HepG2 (cell line): ENCODE measurements around the gene WWP2. TPM values are rescaled to one million over a fixed set of nuclear protein-coding genes. Genes with fewer than 3 reads are reported as not detected.
A peak's percentile ranks its signal among the peaks of the same experiment; 100 is the strongest.

Experiments used
- BCLAF1 ChIP-seq: fragments of 450-650 bp; IDR thresholded peaks from 2 replicates; pipeline ENCODE4 v1.6.1; 2017; ENCODE audit warnings: mild to moderate bottlenecking
- E2F1 ChIP-seq: sonication (generic); formaldehyde crosslinking; IDR thresholded peaks from 2 replicates; pipeline ENCODE4 v1.5.0; 2020; ENCODE audit warnings: missing genetic modification reagents
- GABPA ChIP-seq, 2 experiments: IDR thresholded peaks; 2 replicates each; pipeline ENCODE4 v1.6.1; 2011 to 2016; ENCODE audit warnings: low read depth in 2 of 2, low read length in 1 of 2, missing biosample characterization in 1 of 2, missing genetic modification characterization in 1 of 2
- HDAC1 ChIP-seq: sonication (generic); formaldehyde crosslinking; IDR thresholded peaks from 2 replicates; pipeline ENCODE4 v1.5.1; 2020; ENCODE audit warnings: mild to moderate bottlenecking, missing genetic modification reagents
- JUND ChIP-seq: sonication (generic); formaldehyde crosslinking; IDR thresholded peaks from 2 replicates; pipeline ENCODE4 v1.8.0; 2022; ENCODE audit warnings: mild to moderate bottlenecking, missing genetic modification reagents
- MTA3 ChIP-seq: sonication (generic); formaldehyde crosslinking; IDR thresholded peaks from 2 replicates; pipeline ENCODE4 v1.4.0; 2020; ENCODE audit warnings: missing genetic modification reagents
- NFKB2 ChIP-seq: sonication (generic); formaldehyde crosslinking; IDR thresholded peaks from 2 replicates; pipeline ENCODE4 v1.4.0; 2020; ENCODE audit warnings: missing genetic modification reagents, borderline replicate concordance
- RFXANK ChIP-seq: IDR thresholded peaks from 2 replicates; pipeline ENCODE4 v1.6.1; 2016
- RXRB ChIP-seq: IDR thresholded peaks from 2 replicates; pipeline ENCODE4 v1.6.1; 2016; ENCODE audit warnings: borderline replicate concordance, missing genetic modification reagents, missing compliant biosample characterization
- SIX1 ChIP-seq: sonication (generic); formaldehyde crosslinking; IDR thresholded peaks from 2 replicates; pipeline ENCODE4 v1.4.0; 2020; ENCODE audit warnings: missing genetic modification reagents, borderline replicate concordance
- SOX13 ChIP-seq, 3 experiments: fragments of 450-650 bp in 1 of 3; sonication (generic) in 1 of 3; formaldehyde crosslinking in 1 of 3; IDR thresholded peaks in 2 of 3; conservative IDR thresholded peaks in 1 of 3; 2 replicates each; pipeline versions ENCODE4 v1.5.0 to v1.6.1; 2016 to 2020; ENCODE audit warnings: antibody characterized with exemption in 1 of 3, mild to moderate bottlenecking in 1 of 3, missing compliant biosample characterization in 1 of 3, missing genetic modification reagents in 1 of 3, moderate library complexity in 1 of 3
- TBX2 ChIP-seq: sonication (generic); formaldehyde crosslinking; IDR thresholded peaks from 2 replicates; pipeline ENCODE4 v1.5.0; 2020; ENCODE audit warnings: missing genetic modification reagents, mild to moderate bottlenecking, borderline replicate concordance
- TFDP2 ChIP-seq: sonication (generic); formaldehyde crosslinking; IDR thresholded peaks from 2 replicates; pipeline ENCODE4 v1.4.0; 2020; ENCODE audit warnings: missing genetic modification reagents
- TFE3 ChIP-seq: IDR thresholded peaks from 2 replicates; pipeline ENCODE4 v1.6.1; 2016
- ZBTB49 ChIP-seq: sonication (generic); formaldehyde crosslinking; IDR thresholded peaks from 2 replicates; pipeline ENCODE4 v1.4.0; 2020; ENCODE audit warnings: missing genetic modification reagents, borderline replicate concordance
- ZNF558 ChIP-seq: sonication (generic); formaldehyde crosslinking; IDR thresholded peaks from 2 replicates; pipeline ENCODE4 v1.9.0; 2022; ENCODE audit warnings: mild to moderate bottlenecking, missing genetic modification reagents, borderline replicate concordance
- ZNF598 ChIP-seq: sonication (generic); formaldehyde crosslinking; IDR thresholded peaks from 2 replicates; pipeline ENCODE4 v1.5.1; 2020; ENCODE audit warnings: mild to moderate bottlenecking, missing genetic modification reagents, borderline replicate concordance
- ZSCAN30 ChIP-seq: sonication (generic); formaldehyde crosslinking; IDR thresholded peaks from 2 replicates; pipeline ENCODE4 v1.5.0; 2020; ENCODE audit warnings: mild to moderate bottlenecking, missing genetic modification reagents
- polyA plus RNA-seq, 8 experiments: library from polyadenylated mRNA; depleted of rRNA in 3 of 8; stranded (reverse) in 7 of 8; unstranded in 1 of 8; fragments of >200 nt; fragmentation: Illumina TruSeq in 4 of 8; extraction: Trizol in 4 of 8; gene quantifications; 2 replicates each; pipeline versions ENCODE4 v1.2.1 to v1.2.3, GENCODE V29; 2011 to 2016; ENCODE audit warnings: low read depth in 4 of 8, missing spikeins in 1 of 8, mixed read lengths in 1 of 8; ENCODE audit not compliant: insufficient read depth in 1 of 8
- total RNA-seq, 5 experiments: library from RNA; depleted of rRNA; stranded (reverse); fragments of >200 nt; fragmentation: Illumina TruSeq; extraction: Trizol; gene quantifications; 2 replicates each; pipeline ENCODE4 v1.2.3, GENCODE V29; 2016; ENCODE audit warnings: low read depth in 1 of 5

WWP2 gene
- total and polyA plus RNA-seq, 2 of the 13 experiments (the other 11 are each of a cell fraction or from before 2014, with no cell fraction given) = 11.4 to 28.2 TPM

- TF ChIP-seq E2F1 (CRISPR knock-in tag) = no peak
- no peak for TF ChIP-seq ZNF598
- no peak for TF ChIP-seq RFXANK (CRISPR knock-in tag)
- TF ChIP-seq HDAC1 (CRISPR knock-in tag) = peak; percentile 39; the same call in 1 of the 2 replicates
- no peak for TF ChIP-seq TFE3 (CRISPR knock-in tag)
- no peak for TF ChIP-seq TFDP2 (CRISPR knock-in tag)
- no peak for TF ChIP-seq GABPA (IDR thresholded peaks at IDR 0.05; ENCODE audit: low read depth, low read length)
- TF ChIP-seq GABPA (CRISPR knock-in tag; IDR thresholded peaks at IDR 0.05; ENCODE audit: low read depth) = no peak
- no peak for TF ChIP-seq SIX1 (CRISPR knock-in tag)
- TF ChIP-seq ZNF558 (CRISPR knock-in tag) = no peak
- TF ChIP-seq ZBTB49 (CRISPR knock-in tag) = no peak
- no peak for TF ChIP-seq NFKB2
- TF ChIP-seq JUND (CRISPR knock-in tag) = peak; percentile 88
- TF ChIP-seq MTA3 (CRISPR knock-in tag) = no peak
- no peak for TF ChIP-seq ZSCAN30 (CRISPR knock-in tag)
- no peak for TF ChIP-seq SOX13 (IDR thresholded peaks at IDR 0.05)
- TF ChIP-seq SOX13 (CRISPR knock-in tag; conservative IDR thresholded peaks at IDR 0.05 in 1 of 2, IDR thresholded peaks at IDR 0.05 in 1 of 2) = 0 out of 4 replicates have a peak, but pooled peaks of 1 of the 2 experiments have one; percentile 9
- 0 out of 2 replicates have a peak, but pooled peaks have one; percentile 37 for TF ChIP-seq TBX2 (CRISPR knock-in tag)
- peak; percentile 78 for TF ChIP-seq RXRB (CRISPR knock-in tag)
- no peak for TF ChIP-seq BCLAF1
These were observed 25.8 kb downstream of the WWP2 start (continued) for GRCh38 chr16:69787883-69788282.
